ENCODE measurements around the gene PITPNC1. TPM values are rescaled to one million over a fixed set of nuclear protein-coding genes. Genes with fewer than 3 reads are reported as not detected.

PITPNC1 gene
- total RNA-seq, 6 donors from 2014 or later = 8.5 to 23.3 (median 13.7) TPM

- TF ChIP-seq EP300 (IDR thresholded peaks at IDR 0.05) (no peak), POLR2A (IDR thresholded peaks at IDR 0.05) (no peak), CTCF (IDR thresholded peaks at IDR 0.05) (no peak), POLR2AphosphoS5 (IDR thresholded peaks at IDR 0.05) (no peak)
- no peak for ATAC-seq (ENCODE audit: low FRiP score in 2 of 2)
- WGBS, 2 donors = 61 to 68% methylated on average over 2 of the region's 2 CpGs
These were observed 127.1 kb downstream of the PITPNC1 start for GRCh38 chr17:67504182-67504581.

DNA sequence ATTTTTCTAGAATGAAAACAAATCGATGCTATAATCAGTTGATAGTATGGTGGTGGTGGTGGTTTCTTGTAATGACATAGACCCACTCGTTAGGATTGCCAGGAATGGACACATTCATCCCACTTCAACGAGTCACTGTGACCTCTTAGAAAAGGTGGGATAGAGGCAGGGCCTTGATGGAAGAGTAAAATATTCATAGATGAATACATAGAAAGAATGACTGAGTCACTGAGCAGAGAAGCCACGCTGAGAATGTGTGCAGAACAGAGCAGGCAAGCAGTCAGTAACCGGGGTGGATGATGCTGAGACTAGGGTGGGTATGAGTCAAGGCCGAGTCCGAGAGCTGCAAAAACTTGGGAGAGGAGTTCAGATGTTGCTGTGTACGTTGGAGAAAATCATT is 129.9 kb downstream of the PITPNC1 start:
- Histone ChIP-seq H3K4me1 (peaks cover 10 to 16% (median 14%) of the 10 kb centered on the region in 4 donors), H3K27me3 (no peaks in the 10 kb centered on the region), H3K4me3 (no peak overlapping the region), H3K36me3 (no peaks in the 10 kb centered on the region), H3K27ac (no peak overlapping the region), H3K9me3 (peaks cover 0 to 5% (median 0%) of the 10 kb centered on the region in 4 donors)
- TF ChIP-seq POLR2A (IDR thresholded peaks at IDR 0.05) = no peak
- ATAC-seq (ENCODE audit: low FRiP score in 2 of 2) (no peak), DNase-seq (no peak)
- WGBS, 2 donors = 93% methylated on average over 8 of the region's 8 CpGs

More at GRCh38 chr17:67504182-67504581, 127.1 kb downstream of the PITPNC1 start:
- H3K27me3 ChIP-seq = no peaks in the 10 kb centered on the region
- DNase-seq = no peak
- no peak overlapping the region for H3K4me3 ChIP-seq
- no peaks in the 10 kb centered on the region for H3K36me3 ChIP-seq
- peaks cover 0 to 5% (median 0%) of the 10 kb centered on the region in 4 donors for H3K9me3 ChIP-seq
- peaks cover 0 to 3% (median under 1%) of the 10 kb centered on the region in 4 donors for H3K4me1 ChIP-seq
- H3K27ac ChIP-seq = no peak overlapping the region

- peak overlapping the region in 1 of 4 donors; percentile 5 for H3K4me3 ChIP-seq
- ATAC-seq (ENCODE audit: low FRiP score in 2 of 2) (peak; percentile 87 to 93), DNase-seq (peak in 1 of 2 donors; percentile 54)
- WGBS, 2 donors = 54 to 63% methylated on average over 10 of the region's 10 CpGs
- H3K27me3 ChIP-seq = no peaks in the 10 kb centered on the region
- no peak for TF ChIP-seq CTCF (IDR thresholded peaks at IDR 0.05)
- no peak for TF ChIP-seq POLR2A (IDR thresholded peaks at IDR 0.05)
- no peak for TF ChIP-seq POLR2AphosphoS5 (IDR thresholded peaks at IDR 0.05)
- no peak for TF ChIP-seq EP300 (IDR thresholded peaks at IDR 0.05)
- H3K27ac ChIP-seq = peak overlapping the region; percentile 6 to 67 (median 64)
- peaks cover 10 to 16% (median 13%) of the 10 kb centered on the region in 4 donors for H3K4me1 ChIP-seq
- H3K36me3 ChIP-seq = no peaks in the 10 kb centered on the region
- H3K9me3 ChIP-seq = peaks cover 0 to 5% (median 0%) of the 10 kb centered on the region in 4 donors
These were observed 132.6 kb downstream of the PITPNC1 start for GRCh38 chr17:67509390-67510287.

GRCh38 chr17:67511012-67511411 is 133.9 kb downstream of the PITPNC1 start:
- no peaks in the 10 kb centered on the region for H3K36me3 ChIP-seq
- no peak for TF ChIP-seq EP300 (IDR thresholded peaks at IDR 0.05)
- TF ChIP-seq POLR2AphosphoS5 (IDR thresholded peaks at IDR 0.05) = no peak
- TF ChIP-seq CTCF (IDR thresholded peaks at IDR 0.05) = no peak
- no peak for TF ChIP-seq POLR2A (IDR thresholded peaks at IDR 0.05)
- DNase-seq = no peak
- no peak for ATAC-seq (ENCODE audit: low FRiP score in 2 of 2)
- 70 to 75% methylated on average over 3 of the region's 3 CpGs for WGBS, 2 donors
- H3K27me3 ChIP-seq = no peaks in the 10 kb centered on the region
- H3K4me1 ChIP-seq = peaks cover 10 to 26% (median 20%) of the 10 kb centered on the region in 4 donors
- H3K4me3 ChIP-seq = no peak overlapping the region
- H3K9me3 ChIP-seq = peaks cover 0 to 5% (median 0%) of the 10 kb centered on the region in 4 donors
- no peak overlapping the region for H3K27ac ChIP-seq

DNA sequence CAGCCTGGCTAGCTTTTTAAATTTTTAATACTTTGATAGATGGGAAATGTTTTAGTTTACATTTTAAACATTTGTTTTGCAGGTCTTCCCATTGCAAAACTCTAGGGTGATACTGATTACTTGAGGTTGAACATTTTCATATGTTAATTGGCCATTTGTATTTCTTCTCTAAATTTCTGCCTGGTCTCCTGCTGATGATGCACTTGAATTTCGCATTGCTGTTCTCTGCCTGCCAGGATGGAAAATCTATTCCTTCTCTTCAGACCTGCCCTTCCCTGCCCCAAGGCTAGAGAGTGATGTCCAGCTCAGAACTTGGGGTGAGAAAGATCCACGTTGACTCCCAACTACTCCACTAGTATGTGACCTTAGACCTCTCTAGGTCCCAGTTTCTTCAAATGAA is 134.7 kb downstream of the PITPNC1 start:
- H3K27me3 ChIP-seq = no peaks in the 10 kb centered on the region
- H3K36me3 ChIP-seq = no peaks in the 10 kb centered on the region
- H3K4me1 ChIP-seq = peaks cover 10 to 29% (median 23%) of the 10 kb centered on the region in 4 donors
- ATAC-seq (ENCODE audit: low FRiP score in 2 of 2) = no peak
- TF ChIP-seq EP300 (IDR thresholded peaks at IDR 0.05) (no peak), POLR2A (IDR thresholded peaks at IDR 0.05) (no peak), POLR2AphosphoS5 (IDR thresholded peaks at IDR 0.05) (no peak)
- 89 to 92% methylated on average over 2 of the region's 2 CpGs for WGBS, 2 donors
- no peak overlapping the region for H3K27ac ChIP-seq
- no peak for DNase-seq
- peaks cover 0 to 5% (median 0%) of the 10 kb centered on the region in 4 donors for H3K9me3 ChIP-seq
- H3K4me3 ChIP-seq = no peak overlapping the region

Data from upper lobe of left lung (tissue), 6 donors.